HG02970 (cell line): ENCODE data around the gene MED13L.
"Not testable (repeated sequence)": the region's sequence is repeated elsewhere in the genome, so short reads cannot be mapped to it uniquely, and the experiment has no call there.

Source experiments
- ATAC-seq: cut with Tn5 transposase; IDR thresholded peaks from one replicate; pipeline ENCODE4 v1.9.1; 2021; ENCODE audit warnings: mild to moderate bottlenecking, moderate library complexity, moderate number of reproducible peaks; ENCODE audit not compliant: unreplicated experiment, low FRiP score

MED13L gene

GRCh38 chr12:116137318-116137717 lies 140.2 kb downstream of the MED13L start:
- no peak for ATAC-seq

DNA sequence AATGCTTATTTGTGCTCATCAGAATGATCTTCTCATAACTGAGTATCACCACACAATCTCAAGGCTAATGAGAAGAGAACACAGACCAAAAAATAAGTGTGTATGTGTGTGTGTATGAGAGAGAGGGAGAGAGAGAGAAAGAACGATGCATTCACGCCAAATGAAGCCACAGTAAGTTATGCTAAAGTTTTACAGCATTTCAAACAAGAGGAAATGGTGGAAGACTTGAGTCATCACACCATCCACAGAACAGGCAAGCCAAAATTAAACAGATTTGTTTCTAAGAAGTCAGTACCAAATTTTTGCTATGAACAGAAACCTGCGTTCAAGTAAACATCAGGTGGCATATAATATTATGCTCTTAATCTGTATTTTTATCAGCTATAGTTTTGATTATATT lies 141.2 kb downstream of the MED13L start:
- ATAC-seq = no peak

DNA sequence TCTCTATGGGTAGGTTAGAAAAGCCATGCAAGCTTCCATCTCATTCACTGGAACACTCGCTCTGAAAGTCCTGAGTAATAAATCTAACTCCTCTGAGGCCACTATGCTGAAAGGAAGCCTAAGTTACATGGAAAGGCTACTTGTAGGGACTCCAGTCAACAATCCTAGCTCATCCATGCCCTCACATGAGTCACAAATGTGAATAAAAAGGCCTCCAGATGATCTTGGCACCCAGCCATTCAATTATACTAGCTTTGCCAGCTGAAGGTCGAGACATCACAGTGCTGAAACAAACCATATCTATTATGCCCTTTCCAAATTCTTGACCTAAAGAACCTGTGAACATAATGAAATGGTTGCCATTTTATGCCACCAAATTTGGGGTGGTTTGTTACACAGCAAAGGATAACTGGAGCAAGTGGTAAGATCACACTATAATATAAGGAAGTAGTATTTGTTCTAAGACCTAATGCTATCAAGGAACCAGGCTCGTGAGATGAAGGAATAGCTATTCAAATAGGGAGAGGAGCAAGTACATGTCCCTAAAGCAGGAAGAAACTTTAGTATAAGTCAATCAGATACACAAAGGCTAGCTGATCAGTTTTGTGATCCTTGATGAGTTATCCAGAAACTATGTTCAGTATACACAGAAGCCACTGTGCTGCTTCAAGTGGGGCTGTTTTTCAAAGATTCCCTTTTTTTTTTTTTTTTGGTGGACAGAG lies 142.1 kb downstream of the MED13L start:
- ATAC-seq = no peak

DNA sequence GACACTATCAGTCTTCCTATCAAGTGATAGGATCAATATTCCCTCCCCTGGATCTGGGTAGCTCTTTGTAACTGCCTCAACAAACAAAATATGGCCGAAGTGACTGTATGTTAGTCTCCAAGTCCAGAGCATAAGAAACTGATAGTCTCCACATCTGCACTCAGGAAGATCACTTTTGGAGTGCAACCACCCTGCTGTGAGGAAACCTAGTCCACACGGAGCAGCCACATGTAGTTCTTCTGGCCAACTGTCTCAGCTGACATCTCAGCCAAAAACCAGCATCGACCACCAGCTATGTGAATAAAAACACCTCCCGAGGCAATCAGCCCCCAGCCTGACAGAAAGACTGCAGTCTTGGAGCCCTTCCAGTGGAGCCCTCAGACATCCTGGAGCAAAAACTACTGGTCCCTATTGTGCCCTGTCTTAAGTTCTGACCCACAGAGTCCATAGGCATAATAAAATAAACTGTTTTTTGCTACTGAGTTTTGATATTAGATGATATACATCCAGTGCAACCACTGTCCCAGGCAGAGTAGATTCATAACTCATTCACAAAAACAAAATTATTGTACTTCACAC lies 143.8 kb downstream of the MED13L start:
- no peak for ATAC-seq

DNA sequence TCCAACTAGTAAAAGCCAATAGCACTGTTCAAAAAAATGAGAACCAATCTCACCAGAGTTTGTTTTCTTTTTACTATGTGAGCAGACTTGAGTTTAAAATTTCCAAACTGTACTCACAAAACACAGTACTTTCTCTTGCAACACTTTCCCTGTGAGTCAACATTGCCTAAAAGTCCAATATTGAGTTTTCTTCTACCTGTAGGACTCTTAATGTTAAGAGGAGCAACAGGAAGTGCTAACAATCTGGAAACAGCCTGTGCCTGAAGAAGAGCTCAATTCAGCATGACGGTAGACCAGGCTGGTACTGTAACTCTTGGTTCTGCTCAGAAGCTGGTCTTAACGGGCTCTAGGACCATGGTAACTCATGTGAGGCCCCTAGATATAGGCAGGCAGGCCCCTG lies 144.3 kb downstream of the MED13L start:
- no peak for ATAC-seq

- ATAC-seq = not testable (repeated sequence)
Measured at GRCh38 chr12:116131987-116132386, 145.5 kb downstream of the MED13L start.

DNA sequence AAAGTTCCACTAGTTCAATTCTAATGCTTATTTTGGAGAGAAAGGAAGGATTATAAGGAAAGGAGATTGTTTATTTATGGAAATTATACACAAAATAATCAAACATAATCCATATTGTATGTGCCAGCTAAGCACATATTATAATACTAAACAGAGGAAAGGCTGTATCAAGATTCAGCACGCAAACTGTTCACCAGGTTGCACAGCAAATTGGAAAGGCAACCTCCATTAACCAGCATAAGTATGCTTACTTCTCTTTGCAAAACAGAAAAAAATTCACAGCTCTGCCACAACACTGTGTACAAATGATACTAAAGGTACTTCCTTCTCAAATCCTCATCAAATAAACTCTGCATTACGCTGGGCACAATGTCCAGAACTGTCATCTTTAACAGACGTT lies 146.3 kb downstream of the MED13L start:
- no peak for ATAC-seq

GRCh38 chr12:116130431-116130830 lies 147.1 kb downstream of the MED13L start:
- ATAC-seq = no peak

GRCh38 chr12:116128779-116129178 lies 148.7 kb downstream of the MED13L start:
- no peak for ATAC-seq

GRCh38 chr12:116127859-116128258 lies 149.6 kb downstream of the MED13L start:
- no peak for ATAC-seq

DNA sequence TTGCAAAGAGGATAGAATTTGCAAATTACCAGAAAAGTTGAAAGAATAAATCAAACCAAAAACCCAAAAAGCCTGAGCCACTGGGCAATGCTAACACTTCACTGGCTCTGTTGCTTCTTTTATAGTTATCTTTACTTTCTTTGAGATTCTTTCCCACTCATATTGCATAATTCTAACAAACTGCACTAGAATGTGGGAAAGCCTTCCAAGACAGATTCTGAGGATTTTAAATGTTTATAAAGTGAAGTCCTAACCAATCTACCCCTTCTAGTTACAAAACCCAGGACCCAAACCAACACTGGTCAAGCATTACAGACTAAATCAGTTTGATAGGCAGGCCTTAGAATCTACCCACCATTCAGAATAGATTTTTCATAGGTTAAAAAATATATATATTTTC lies 150.9 kb downstream of the MED13L start:
- no peak for ATAC-seq

DNA sequence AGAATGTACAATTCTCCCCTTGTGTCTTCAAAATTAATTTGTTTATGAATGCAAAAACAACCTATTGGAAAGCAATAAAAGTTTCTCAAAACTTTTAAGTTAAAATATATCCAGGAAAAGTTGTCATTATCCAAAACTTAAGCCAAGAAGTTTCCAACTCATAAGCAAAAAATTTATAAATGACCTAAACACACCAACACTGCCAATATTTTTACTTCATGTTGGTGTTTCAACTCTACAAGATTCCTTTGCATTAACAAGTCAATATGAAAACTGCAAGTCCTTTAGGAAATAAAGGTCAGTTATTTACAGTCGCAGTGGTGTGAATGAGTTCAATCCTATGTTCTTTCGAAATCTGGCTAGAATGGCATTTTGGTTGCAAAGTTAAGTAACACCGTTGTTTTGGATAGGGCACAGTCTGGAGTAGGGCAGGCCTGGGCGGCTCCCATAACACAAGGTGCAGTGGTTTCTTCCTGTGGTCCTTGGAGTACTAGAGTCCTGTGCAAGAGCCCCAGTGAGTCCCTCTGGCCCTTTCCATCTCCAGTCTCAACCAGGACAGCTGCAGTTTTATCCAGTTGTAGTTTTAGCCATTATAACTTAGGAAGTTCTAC lies 151.4 kb downstream of the MED13L start:
- ATAC-seq = no peak

DNA sequence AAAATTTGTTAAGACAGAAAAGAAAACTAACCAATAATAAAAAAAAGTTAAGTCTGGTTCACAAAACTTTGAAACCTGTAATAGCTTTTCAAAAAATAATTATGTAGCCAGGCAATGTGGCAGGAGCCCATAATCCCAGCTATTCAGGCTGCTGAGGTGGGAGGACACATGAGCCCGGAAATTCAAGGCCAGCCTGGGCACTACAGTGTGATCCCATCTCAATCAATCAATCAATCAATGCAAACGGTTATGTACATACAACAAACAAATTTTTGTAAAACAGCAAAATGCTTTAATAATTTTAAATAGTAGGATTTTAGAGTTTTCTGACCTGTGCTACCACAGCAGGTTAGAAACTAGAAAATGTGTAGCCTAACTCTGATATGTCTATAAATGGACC lies 152.4 kb downstream of the MED13L start:
- no peak for ATAC-seq

GRCh38 chr12:116123451-116124258 lies 153.8 kb downstream of the MED13L start:
- no peak for ATAC-seq

DNA sequence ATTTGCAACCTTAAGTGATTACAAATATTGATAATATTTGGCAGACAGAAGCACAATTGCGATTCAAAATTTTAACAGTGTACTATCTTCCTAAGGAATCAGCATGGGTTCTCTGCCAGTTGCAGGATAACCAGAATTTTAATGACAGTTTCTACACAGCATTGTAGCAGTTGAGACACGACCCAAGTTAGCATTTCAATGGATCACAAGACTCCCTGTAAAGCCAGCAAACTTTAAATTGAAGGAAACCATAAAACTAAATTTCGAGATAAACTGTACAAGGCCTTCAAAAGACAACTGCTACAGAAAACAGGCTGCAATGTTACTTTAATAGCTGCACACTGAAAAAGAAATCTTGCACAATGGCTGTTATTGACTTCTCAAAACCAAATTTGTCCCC lies 154.9 kb downstream of the MED13L start:
- no peak for ATAC-seq

GRCh38 chr12:116121453-116121871 lies 156.0 kb downstream of the MED13L start:
- ATAC-seq = no peak

DNA sequence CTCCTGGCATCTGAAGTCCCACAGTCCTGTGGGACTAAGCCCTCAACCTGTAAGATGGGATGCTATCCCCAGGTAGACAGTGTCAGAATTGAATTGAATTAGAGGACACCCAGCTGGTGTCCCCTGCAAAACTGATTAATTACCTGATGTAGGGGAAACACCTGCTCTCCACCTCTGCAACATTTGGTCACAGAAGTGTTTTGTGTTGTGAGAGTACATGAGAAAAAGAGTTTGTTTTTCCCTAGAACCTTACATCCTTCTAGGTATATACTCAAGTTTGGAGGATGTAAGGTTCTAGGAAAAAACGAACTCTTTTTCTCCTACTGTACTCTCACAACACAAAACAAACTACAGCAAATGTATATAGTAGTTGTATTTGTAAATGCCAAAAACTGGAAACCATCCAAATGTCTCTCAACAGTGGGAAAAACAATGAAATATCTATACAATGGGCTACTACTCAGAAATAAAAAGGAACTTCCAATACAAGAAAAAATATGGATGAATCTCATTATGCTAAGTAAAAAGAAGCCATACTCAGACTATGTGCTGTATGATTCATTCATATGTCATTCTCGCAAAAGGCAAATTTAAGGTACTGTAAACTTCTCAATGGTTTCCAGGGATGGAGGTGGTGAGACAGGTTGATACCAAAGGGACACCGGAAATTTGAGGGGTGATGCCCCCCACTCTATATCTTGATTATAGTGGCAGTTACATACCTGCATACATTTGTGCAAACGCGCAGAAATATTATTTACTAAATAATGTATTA lies 160.7 kb downstream of the MED13L start:
- ATAC-seq = no peak

GRCh38 chr12:116113398-116114130 lies 163.9 kb downstream of the MED13L start:
- no peak for ATAC-seq

GRCh38 chr12:116106870-116107269 lies 170.6 kb downstream of the MED13L start:
- no peak for ATAC-seq
